Stimulated activated CD4-positive, alpha-beta T cell treated with anti-CD3 and anti-CD28 coated beads, Interleukin-12 subunit alpha, Interleukin-12 subunit beta, amount 100 ng/mL, for 4 hours (primary cell): Measurements from ENCODE around the gene KIF5C.

Experiments used
- DNase-seq: peaks from one replicate; pipeline ENCODE4 v3.0.0-alpha.2; 2020

The KIF5C gene

GRCh38 chr2:148888003-148888501, 13.0 kb downstream of the KIF5C start:
- DNase-seq: peak; percentile 5

GRCh38 chr2:148888986-148889385, 14.0 kb downstream of the KIF5C start:
- DNase-seq: no peak

DNA sequence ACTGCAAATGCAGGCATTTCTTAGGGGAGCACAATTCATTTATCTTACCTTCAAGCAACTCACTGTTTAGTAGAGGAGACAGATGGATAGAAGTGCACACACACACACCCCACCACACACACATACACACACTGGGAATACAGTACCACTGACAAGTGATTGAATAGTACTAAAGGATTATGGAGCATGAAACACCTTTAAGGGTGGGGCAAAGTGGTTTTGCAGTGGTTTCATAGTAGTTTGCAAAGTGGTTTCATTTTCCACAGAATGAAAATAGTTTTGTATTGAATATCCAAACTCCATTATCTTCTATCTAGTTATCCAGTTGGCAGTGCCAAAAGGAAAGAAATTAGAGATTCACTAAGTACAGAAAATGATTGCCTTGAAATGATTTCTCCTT, 18.9 kb downstream of the KIF5C start:
- DNase-seq: no peak

- DNase-seq: no peak
Observed at GRCh38 chr2:148896136-148896535, 21.1 kb downstream of the KIF5C start.

- no peak for DNase-seq
Observed at GRCh38 chr2:148899638-148900318, 24.8 kb downstream of the KIF5C start.

DNA sequence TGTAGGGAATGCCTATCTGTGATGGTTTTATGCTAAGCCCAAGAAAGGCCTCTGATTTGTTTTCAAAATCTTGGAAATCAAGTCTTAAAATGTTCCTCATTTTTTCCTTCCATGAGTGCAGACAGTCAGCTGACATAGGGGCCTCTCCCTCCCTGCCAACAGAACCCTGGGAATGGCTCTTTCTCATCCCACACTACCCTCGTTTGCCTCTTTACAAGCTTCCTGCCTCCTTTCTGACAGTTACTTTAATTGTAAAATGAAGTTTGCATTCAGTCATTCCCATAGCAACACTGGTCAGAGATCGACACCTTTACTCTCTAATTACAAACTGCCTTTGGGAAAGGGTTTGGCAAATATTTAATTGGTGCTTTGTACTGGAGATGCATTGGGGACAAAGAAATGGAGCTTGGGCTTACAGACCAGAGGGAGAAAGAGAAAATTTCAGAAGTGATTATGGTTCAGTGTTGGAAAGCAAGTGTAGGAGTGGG, 25.4 kb downstream of the KIF5C start:
- DNase-seq: no peak

DNA sequence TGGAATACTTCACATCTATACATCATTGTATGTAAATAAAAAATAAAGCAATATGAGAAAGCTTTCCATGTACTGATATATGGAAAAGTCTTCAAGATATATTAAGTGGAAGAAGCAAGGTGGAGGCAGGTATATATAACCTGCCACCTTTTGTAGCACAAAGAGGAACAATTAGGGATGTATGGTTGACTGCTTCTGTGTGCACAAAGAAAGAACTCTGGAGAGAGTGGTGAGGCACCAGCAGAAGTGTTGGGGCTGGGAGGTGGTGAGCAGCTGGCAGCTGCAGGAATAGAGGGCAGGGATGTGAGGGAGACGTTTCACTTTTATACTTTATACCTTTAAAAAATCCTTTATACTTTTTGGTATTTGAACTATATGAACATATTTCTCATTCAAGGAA, 26.1 kb downstream of the KIF5C start:
- DNase-seq: no peak

DNA sequence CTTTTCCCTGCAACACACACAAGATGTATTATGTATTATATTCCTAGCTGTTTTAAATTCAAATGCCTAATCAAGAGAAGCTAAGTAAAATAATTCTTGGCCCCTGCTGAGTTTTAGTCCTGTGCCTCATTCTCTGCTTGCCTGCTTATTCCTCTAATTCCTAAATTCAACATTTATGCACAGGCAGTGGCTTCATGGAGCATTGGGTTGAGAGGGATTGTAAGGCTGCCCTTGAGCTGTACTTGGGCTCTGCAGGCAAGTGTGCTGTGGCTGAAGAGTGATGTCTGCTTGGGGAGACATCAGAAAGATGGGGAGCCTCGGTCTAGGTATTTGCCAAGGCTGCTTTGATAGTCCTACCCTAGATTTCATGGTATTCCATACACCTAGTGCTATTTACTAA, 27.8 kb downstream of the KIF5C start:
- DNase-seq: no peak

DNA sequence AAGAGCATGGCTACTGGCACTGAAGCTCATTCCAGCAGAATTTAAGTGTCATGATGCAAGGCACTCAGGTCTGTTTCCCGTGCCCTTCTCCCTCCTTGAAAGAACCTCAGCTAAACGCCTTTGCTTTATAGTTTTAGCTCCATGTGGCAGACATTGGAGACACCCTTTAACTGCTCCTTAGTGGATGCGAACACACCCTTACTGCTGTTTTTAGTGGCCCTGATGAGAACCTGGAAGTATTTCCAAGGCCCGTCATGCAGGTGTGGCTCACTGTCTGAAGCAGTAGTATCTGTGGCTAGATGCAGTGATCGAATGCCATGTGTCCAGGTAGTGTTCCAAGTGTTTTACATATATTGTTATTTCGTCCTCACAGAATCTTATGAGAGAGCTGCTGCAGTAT, 28.3 kb downstream of the KIF5C start:
- DNase-seq: no peak

GRCh38 chr2:148903979-148904378, 29.0 kb downstream of the KIF5C start:
- DNase-seq: no peak

DNA sequence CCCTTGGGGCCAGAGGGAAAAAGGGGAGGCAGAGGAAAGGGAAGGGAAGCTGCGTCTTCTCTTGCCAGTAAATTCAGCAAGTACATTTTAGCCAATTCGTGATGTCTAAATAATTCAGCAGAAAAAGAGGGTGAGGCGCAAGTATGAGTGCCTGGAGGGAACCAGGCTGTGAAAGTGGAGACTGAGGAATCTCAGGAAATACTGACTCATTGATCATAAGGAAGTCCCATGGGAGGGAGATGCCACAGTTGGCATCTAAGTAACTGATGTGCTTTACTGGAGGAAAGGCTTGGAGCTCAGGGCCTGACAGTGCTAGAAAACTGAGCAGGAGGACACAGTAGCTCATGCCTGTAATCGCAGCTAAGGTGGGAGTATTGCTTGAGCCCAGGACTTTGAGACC, 31.1 kb downstream of the KIF5C start:
- DNase-seq: no peak

DNA sequence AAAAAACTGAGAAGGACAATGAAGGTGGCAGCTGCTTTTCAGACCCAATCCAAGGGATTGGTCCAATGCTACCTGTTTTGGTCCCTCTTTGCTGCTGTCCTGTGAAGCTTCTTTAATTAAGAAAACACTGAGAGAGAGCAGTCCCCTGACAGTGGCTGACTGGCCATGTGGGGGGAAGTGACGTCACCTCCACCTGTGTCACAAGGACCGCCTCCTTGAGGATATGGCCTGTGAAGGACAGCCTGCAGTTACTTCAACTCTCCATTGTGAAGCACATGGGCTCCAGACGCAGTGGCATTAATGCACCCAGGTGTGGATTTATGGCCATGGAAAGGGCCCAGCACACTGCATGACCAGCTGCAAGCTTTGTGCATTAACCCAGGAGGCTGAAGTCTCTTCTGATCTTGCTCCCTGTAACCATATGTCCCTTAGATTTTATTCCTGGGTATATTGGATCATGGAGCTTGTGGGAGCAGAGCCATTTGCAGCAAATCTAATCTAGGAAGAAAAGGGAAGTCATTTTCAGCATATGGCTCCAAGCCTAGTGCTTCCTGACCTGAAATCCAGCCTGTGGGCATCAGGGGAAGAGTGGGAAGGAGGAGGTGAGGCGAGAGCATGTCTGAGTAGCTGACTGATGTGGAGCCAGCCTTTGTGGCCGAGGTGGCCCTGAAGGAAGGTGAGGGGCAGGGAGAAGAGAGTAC, 32.2 kb downstream of the KIF5C start:
- no peak for DNase-seq

GRCh38 chr2:148909114-148909513, 34.1 kb downstream of the KIF5C start:
- DNase-seq: no peak

GRCh38 chr2:148913061-148913460, 38.0 kb downstream of the KIF5C start:
- DNase-seq: no peak

DNA sequence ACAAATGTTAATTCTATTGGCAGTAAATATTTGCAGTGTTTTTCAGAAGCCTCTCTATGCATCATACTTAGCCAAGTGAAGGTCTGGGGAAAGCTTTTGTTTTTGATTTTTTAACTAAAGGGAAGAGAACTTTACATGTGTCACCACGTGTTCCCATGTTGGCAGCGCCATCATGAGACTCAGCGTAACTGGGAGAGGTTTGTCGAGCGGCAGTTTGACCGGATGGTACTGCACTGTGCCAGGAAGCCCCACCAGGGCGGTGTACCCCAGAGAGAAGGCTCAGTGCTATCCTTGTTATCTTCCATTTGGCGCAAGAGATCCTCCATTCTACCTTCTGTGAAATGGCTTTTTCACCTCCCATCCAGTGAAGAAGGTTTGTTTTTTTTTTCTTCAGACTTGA, 38.5 kb downstream of the KIF5C start:
- no peak for DNase-seq

GRCh38 chr2:148914463-148914862, 39.4 kb downstream of the KIF5C start:
- DNase-seq: no peak

DNA sequence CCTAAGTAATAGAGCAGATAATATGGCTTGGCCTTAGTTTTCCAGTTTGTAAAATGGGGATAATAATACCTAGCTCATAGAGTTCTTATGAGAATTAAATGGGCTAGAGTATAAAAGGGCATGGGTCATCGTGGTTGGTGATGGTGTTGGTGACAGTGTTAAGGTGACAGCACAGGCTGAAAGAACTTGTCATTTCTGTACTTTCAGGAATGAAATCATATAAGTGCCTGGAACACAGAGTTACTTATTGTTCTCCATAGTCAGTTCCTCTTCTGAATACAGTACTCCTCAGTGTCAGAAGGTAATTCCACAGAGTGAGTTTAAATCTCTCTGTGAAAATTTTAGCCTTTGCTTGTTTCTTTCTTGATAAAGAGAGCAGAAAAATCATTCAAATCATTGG, 42.4 kb downstream of the KIF5C start:
- no peak for DNase-seq

- DNase-seq: no peak
Observed at GRCh38 chr2:148918554-148918953, 43.5 kb downstream of the KIF5C start.

- DNase-seq: no peak
Observed at GRCh38 chr2:148920559-148920958, 45.5 kb downstream of the KIF5C start.

GRCh38 chr2:148922062-148922461, 47.0 kb downstream of the KIF5C start:
- DNase-seq: no peak

GRCh38 chr2:148922776-148923475, 47.9 kb downstream of the KIF5C start:
- DNase-seq: no peak

- DNase-seq: no peak
Observed at GRCh38 chr2:148924514-148925178, 49.6 kb downstream of the KIF5C start.

- peak; percentile 44 for DNase-seq
Observed at GRCh38 chr2:148926291-148926961, 51.4 kb downstream of the KIF5C start.
